A172 (cell line): Measurements from ENCODE around the gene ARHGEF33. TPM values are rescaled to one million over a fixed set of nuclear protein-coding genes. Genes with fewer than 3 reads are reported as not detected.
A peak's percentile ranks its signal among the peaks of the same experiment; 100 is the strongest.

Experiments used
- DNase-seq: peaks from one replicate; pipeline ENCODE4 v3.0.0-alpha.2; 2015; ENCODE audit warnings: low spot score
- total RNA-seq: library from RNA; depleted of rRNA; stranded (reverse); fragments of >200 nt; shearing (Covaris generic); gene quantifications from 2 replicates; pipeline ENCODE4 v1.2.3, GENCODE V29; 2014

ARHGEF33 gene
- total RNA-seq, 1 experiment from 2014 or later: 0.09 TPM

DNA sequence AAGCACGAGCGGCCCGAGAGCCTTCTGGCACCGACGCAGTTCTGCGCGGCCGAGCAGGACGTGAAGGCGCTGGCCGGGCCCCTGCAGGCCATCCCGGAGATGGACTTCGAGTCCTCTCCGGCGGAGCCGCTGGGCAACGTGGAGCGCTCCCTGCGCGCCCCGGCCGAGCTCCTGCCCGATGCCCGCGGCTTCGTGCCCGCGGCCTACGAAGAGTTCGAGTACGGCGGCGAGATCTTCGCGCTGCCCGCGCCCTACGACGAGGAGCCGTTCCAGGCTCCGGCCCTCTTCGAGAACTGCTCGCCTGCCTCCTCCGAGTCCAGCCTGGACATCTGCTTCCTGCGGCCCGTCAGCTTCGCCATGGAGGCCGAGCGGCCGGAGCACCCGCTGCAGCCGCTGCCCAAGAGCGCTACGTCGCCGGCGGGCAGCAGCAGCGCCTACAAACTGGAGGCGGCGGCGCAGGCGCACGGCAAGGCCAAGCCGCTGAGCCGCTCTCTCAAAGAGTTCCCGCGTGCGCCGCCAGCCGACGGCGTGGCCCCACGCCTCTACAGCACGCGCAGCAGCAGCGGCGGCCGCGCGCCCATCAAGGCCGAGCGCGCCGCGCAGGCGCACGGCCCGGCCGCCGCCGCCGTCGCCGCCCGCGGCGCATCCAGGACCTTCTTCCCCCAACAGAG, 70.4 kb downstream of the ARHGEF33 start:
- DNase-seq: no peak

DNA sequence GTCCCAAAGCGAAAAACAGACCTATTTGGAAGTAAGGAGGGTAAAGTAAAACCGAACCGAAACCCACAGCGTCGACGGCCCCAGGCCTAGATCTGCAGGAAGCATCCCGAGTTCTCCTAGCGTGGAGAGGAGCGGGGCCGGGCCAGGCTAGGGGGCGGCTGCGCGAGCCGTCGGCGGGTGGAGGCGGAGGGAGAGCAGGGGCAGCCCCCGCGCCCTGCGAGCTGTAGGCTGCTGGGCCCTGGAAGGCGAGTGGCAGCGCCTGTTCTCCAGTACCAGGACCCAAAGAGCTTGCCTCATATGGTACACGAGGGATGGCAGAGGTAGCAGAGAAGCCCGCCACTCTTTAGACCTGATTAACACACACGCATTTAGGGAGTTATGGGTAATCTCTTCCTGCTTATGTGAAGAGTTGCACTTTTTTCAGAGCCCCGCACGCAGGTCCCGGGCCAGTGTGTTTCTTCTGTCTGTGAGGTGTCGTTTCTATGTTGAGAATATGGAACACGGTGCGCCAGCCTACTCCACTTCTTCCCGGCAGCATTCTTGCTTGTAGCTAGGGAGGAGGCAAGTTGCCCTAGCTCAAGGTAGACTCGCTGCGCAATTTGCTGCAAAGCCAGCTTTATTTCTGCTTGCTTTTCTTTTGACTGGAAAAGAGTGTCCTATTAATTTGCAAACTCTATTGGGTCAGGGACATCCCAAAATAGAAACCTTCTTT, 71.1 kb downstream of the ARHGEF33 start:
- DNase-seq: no peak

- no peak for DNase-seq
Observed at GRCh38 chr2:38966006-38966405, 76.3 kb downstream of the ARHGEF33 start.

- DNase-seq: no peak
Observed at GRCh38 chr2:38966678-38967077, 77.0 kb downstream of the ARHGEF33 start.

DNA sequence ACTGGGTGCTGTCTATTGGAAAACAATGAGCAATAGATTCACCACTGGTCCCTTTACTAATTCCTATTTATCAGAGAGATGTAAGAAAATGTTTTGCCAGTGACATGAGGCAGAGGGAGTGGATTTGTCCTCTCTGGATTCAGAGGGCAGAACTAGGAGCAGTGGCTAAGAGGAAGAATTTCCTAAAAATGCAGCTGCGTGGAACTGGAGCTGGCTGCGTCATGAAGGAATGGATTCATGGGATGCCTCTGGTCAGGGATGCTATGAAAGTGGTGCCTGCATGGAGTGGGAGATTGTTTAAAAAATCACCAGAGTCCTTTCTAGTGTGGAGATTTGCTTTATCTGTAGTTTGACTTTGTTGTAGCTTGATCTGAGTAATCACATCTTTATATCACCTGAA, 78.3 kb downstream of the ARHGEF33 start:
- DNase-seq: no peak

GRCh38 chr2:38971377-38971776, 81.7 kb downstream of the ARHGEF33 start:
- DNase-seq: no peak

GRCh38 chr2:38973266-38973665, 83.6 kb downstream of the ARHGEF33 start:
- DNase-seq: no peak

GRCh38 chr2:38975042-38975441, 85.4 kb downstream of the ARHGEF33 start:
- DNase-seq: no peak

DNA sequence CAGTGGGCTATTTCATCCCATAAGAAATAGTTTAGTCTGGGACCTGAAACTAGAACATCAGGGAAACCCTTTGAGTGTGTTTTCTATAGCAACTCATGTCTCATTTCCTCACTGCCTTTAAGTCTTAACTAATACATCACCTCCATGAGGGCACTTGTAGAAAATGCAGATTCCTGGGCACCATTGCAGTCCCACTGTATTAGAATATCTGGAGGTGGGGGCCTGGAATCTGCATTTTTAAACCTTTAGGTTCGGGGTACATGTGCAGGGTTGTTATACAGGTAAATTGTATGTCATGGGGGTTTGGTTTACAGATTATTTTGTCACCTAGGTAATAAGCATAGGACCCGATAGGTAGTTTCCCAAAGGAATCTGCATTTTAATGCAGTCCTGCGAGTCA, 87.4 kb downstream of the ARHGEF33 start:
- no peak for DNase-seq

- DNase-seq: no peak
Observed at GRCh38 chr2:38978296-38978903, 88.7 kb downstream of the ARHGEF33 start.

DNA sequence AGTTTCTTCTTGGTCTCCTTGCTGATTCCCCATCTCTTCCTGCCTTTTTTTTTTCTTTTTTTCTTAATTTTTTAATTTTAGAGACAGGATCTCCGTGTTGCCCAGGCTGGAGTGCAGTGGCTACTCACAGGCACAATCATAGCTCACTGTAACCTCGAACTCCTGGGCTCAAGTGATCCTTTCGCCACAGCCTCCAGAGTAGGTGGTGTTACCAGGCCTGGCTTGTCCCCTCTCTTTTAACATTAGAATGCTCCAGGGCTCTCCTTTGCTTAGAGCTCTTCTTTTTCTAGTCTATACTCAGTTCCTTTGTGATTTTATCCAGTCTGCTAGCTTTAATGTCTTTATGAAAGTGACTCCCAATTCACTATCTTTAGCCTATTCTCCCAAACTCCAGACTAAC, 89.2 kb downstream of the ARHGEF33 start:
- no peak for DNase-seq

GRCh38 chr2:38981003-38981669, 91.5 kb downstream of the ARHGEF33 start:
- DNase-seq: no peak

DNA sequence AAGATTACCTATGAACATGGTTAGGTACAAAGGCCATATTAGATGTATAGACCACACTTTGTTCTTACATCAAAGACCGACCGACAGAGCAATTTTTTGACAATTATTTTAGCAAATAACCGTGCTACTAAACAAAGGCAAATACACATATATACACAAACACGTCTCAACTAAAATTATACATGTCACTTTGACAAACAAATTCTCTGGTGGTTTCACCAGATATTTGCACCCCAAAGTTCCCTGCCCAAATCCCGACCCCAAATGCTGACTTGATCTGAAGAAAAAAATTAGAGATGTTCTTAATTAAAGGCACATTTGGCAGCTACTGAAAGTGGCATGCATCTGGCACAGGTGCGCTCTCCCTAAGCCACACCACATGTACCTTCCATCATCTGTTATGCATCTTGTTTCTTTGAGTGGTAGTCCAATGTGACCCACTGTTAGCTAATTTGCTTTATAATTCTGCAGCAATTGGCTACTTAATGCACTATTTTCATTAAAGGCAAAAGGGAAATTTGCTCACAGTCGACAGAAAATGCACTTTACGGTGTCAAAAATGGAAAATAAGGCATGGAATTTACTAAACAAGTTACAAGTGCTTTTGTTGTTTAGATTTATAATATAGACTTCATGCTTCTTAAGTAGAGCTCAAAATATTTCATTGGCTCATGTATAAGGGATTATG, 92.1 kb downstream of the ARHGEF33 start:
- no peak for DNase-seq

- DNase-seq: no peak
Observed at GRCh38 chr2:38982498-38982897, 92.8 kb downstream of the ARHGEF33 start.

DNA sequence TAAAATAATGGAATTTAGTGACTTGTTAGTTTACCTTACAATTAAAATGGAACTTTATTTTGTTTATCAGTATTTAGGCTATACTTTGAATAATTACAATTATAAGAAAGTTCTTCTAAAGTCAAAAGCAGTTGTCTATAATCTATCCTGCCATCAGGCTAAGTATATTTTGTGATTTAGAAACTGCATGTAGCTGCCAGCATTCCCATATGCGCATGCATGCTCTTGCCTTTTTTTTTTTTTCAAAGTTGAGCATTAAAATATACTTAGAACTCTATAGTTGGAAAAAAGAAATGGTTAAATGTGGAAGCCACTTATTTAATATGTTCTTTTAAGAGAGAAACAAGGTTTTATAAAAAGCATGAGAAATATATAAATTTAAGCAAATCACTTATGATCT, 99.0 kb downstream of the ARHGEF33 start:
- no peak for DNase-seq

GRCh38 chr2:38991899-38992298, 102.2 kb downstream of the ARHGEF33 start:
- DNase-seq: no peak

- peak; percentile 55 for DNase-seq
Observed at GRCh38 chr2:38997781-38998180, 108.1 kb downstream of the ARHGEF33 start.

GRCh38 chr2:39000552-39000951, 110.9 kb downstream of the ARHGEF33 start:
- DNase-seq: no peak

DNA sequence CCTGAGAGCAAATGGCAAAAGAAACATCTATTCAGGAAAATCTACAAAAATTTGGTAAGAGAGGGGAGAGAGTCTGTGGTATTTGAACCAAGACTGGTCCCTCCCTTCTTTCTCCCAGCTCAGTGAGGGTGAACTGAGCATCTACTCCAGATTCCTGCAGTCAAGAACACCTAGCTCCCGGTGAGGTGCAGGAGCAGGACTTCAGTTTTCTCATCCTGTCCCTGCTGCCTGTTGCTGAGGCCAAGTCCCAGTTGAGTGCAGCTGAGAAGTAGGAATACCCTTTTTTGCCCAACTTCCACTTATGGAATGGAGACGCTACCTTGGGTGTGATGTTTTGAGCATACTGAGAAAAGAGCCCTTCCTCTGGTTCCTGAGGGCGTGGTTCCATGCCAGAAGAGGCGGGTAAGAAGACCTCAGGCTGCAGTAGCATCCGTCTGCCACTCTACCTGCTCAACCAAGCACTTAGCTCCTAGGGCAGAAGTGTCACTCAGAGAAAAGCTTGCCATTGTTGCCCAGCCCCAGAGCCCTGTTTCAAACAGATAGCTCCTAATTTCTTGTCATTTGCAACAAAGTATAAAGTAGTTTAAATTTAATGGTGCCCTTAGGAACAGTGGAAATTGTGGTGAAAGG, 118.3 kb downstream of the ARHGEF33 start:
- no peak for DNase-seq

DNA sequence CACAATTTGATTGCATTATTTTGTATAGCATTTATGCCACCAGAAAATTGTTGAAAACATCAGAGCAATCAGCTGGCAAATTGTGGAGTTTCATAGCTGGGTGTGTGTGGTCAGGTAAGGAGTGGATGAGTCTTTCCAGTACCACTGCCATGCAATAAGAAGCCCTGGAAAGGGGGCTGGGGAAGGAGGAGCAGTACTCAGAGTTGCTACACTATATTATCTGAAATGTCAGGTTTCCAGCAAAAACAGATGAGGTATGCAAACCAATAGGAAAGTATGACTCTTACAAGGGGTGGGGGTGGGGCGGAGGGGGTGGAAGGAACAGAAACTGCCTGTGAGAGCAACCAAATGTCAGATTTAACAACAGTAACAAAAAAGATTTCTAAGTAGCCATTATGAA, 119.0 kb downstream of the ARHGEF33 start:
- DNase-seq: no peak

GRCh38 chr2:39013871-39014270, 124.2 kb downstream of the ARHGEF33 start:
- no peak for DNase-seq

DNA sequence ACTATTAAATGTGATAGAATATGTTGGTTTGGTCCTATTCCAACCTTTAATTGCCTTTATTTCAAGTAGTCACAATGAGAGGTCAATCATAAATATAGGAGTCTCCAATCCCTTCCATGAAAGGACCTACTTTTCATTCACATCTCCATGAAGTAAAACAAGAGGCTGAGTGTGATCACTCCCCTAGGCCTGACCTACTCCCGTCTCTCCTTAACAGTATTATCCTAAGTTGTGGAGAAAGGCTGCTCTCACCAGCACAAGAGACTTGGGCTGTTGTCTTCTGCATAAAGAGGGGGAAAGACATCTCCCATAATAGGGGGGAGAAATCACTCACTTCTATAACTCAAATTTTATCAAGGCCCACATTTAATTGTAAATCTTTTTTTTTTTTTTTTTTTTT, 125.7 kb downstream of the ARHGEF33 start:
- DNase-seq: no peak
